Esophagus squamous epithelium (tissue), 5 donors: ENCODE data around the gene RHOV. TPM values are rescaled to one million over a fixed set of nuclear protein-coding genes. Genes with fewer than 3 reads are reported as not detected.
"Not testable (repeated sequence)": the region's sequence is repeated elsewhere in the genome, so short reads cannot be mapped to it uniquely, and the experiment has no call there.

Experiments
- DNase-seq: peaks from one replicate; lab custom pipeline; 2025; lab: John Stamatoyannopoulos, UW
- H3K27ac ChIP-seq, 4 donors: fragments of 200-600 bp; sonication (generic); one replicate each; pipeline ENCODE4 v1.5.1; 2016 to 2019; ENCODE audit warnings: mild to moderate bottlenecking in 1 of 4
- H3K27me3 ChIP-seq, 4 donors: fragments of 200-600 bp; sonication (generic); 1 replicate in 3 of 4; 2 replicates in 1 of 4; pipeline versions ENCODE4 v1.5.1 to v1.6.0; 2017 to 2021; ENCODE audit warnings: antibody characterized with exemption in 1 of 4
- H3K36me3 ChIP-seq, 3 donors: fragments of 200-600 bp; sonication (generic); one replicate each; pipeline ENCODE4 v1.5.1; 2016 to 2019
- H3K4me1 ChIP-seq, 3 donors: fragments of 200-600 bp; sonication (generic); one replicate each; pipeline ENCODE4 v1.5.1; 2017 to 2019
- H3K4me3 ChIP-seq, 4 donors: fragments of 200-600 bp; sonication (generic); 1 replicate in 3 of 4; 2 replicates in 1 of 4; pipeline ENCODE4 v1.5.1; 2016 to 2019; ENCODE audit warnings: mild to moderate bottlenecking in 2 of 4, moderate library complexity in 1 of 4
- H3K9me3 ChIP-seq, 3 donors: fragments of 200-600 bp; sonication (generic); one replicate each; pipeline ENCODE4 v1.5.1; 2016 to 2019
- CTCF ChIP-seq, 6 experiments: fragments of 450-650 bp in 4 of 6; fragments of 200-600 bp in 2 of 6; sonication (generic) in 2 of 6; IDR thresholded peaks; one replicate each; pipeline ENCODE4 v1.5.1; 2016 to 2019; ENCODE audit warnings: antibody characterized with exemption in 6 of 6, mild to moderate bottlenecking in 4 of 6, moderate library complexity in 4 of 6
- POLR2A ChIP-seq, 4 donors: fragments of 450-650 bp; IDR thresholded peaks; one replicate each; pipeline ENCODE4 v1.6.1; 2017; ENCODE audit warnings: antibody characterized with exemption in 4 of 4, mild to moderate bottlenecking in 4 of 4, moderate library complexity in 3 of 4
- WGBS, 2 donors: methylation state at CpG; one replicate each; pipeline ENCODE4 v1.1.5; 2018; 5-methylcytosine and 5-hydroxymethylcytosine counted together
- intact Hi-C: fragments of 100-400 bp; cut with DNase I; formaldehyde crosslinking; loops from one replicate; pipeline ENCODE4 v1.15.0; 2022
- total RNA-seq, 4 donors: library from RNA; depleted of rRNA; stranded (reverse); fragments of >200 nt; gene quantifications; one replicate each; pipeline ENCODE4 v1.1.0, GENCODE V29; 2016
- donor health status: DM: yes; HTN: yes; CAD: no.

RHOV gene
- total RNA-seq, 4 donors from 2014 or later = 94.0 to 146 (median 123) TPM

DNA sequence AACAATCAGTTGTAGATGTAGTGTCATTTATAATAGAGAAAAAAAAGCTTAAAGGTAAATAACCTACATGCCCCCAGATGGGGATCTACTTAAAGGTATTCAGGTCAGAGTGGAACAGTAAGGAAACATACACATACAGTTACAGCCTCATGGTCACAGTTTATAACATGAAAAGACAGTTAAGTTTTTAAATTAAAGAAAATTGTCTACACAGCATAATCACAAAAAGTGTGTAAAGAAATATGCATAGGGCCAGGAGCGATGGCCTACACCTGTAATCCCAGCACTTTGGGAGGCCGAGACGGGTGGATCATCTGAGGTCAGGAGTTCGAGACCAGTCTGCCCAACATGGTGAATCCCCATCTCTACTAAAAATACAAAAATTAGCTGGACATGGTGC, 6.8 kb downstream of the RHOV start:
- 87 to 96% methylated on average over 4 of the region's 4 CpGs for WGBS, 2 donors
- intact Hi-C loops = no loop called here
- DNase-seq = no peak
- Histone ChIP-seq H3K4me3 (no peak overlapping the region), H3K27me3 (no peaks in the 10 kb centered on the region), H3K27ac (peak overlapping the region in 3 of 4 donors; percentile 69 to 87 (median 83)), H3K4me1 (peaks cover 24 to 77% (median 26%) of the 10 kb centered on the region in 3 donors), H3K9me3 (no peaks in the 10 kb centered on the region), H3K36me3 (no peaks in the 10 kb centered on the region)
- TF ChIP-seq POLR2A (IDR thresholded peaks at IDR 0.05) = no peak

DNA sequence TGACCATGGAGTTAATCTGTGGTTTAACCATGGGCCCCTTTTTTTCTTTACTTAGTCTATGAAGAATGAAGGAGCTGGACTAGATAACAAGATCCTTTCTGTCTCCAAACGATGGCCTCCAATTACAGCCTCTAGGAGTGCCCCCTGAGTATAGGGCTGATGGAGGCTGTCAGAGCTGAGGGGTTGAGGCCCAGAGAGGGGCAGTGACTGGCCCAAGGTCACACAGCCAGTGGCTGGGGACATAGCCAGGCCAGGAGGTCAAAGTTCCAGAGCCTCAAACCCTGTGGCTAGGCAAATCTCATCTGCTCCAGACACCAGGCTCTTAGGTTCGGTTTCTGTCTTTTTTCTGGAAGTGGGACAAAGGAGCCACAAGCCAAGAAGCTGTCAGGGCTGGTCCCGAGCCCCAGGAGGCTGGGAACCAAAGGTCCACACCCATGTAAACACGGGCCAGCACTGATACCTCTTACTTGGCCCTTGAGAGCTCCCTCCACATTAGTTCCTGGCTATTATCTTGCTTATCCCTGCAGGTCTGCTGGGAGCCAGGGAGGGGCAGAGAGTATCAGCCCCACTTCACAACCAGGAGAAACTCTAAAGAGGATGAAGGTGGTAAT, 10.3 kb downstream of the RHOV start:
- Histone ChIP-seq H3K9me3 (no peaks in the 10 kb centered on the region), H3K4me1 (peaks cover 31 to 79% (median 37%) of the 10 kb centered on the region in 3 donors), H3K4me3 (no peak overlapping the region), H3K27ac (peak overlapping the region; percentile 79 to 87 (median 82)), H3K36me3 (no peaks in the 10 kb centered on the region), H3K27me3 (peaks cover 0 to 6% (median 0%) of the 10 kb centered on the region in 4 donors)
- WGBS, 2 donors = 27 to 67% methylated on average over 1 to 3 of the region's 4 CpGs
- intact Hi-C loops = no loop called here
- TF ChIP-seq CTCF (IDR thresholded peaks at IDR 0.05) = no peak
- no peak for TF ChIP-seq POLR2A (IDR thresholded peaks at IDR 0.05)
- DNase-seq = no peak

- H3K27ac ChIP-seq = peak overlapping the region; percentile 76 to 87 (median 81)
Observed at GRCh38 chr15:40861147-40861546, 12.9 kb downstream of the RHOV start.

DNA sequence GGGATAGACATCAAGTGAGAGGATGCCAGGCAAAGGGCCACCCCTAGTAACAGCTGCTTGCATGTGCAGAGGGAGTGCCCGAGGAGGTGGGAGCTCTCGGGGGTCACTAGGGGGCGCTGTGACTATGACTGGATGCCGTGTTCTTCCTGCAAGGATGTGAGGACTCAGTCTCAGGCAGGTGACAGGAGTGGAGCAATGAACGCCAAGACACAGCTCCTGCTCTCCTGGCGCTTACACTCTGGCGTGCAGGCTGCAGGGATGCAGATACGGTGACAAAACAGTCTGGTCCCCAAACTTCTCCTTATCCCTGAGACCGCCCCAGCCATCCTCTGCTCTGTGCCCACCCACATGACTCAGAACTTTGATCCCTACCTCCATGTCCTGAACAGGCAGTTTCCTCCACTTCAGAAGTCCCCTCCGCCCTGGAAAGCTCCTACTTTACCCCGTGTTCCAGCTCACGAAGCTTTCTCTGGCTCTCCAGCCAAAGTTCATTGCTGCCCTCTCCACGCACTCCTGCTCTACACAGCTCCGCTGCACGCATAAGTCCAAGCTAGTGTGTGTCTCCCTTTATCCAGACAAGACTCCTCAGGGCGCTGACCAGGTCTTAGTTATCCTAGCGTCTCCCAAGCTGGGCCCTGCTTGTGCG, 14.7 kb downstream of the RHOV start:
- Histone ChIP-seq H3K27ac (peak overlapping the region; percentile 45 to 86 (median 72)), H3K36me3 (peaks cover 0 to 31% (median 0%) of the 10 kb centered on the region in 3 donors), H3K4me3 (no peak overlapping the region), H3K9me3 (no peaks in the 10 kb centered on the region), H3K27me3 (peaks cover 0 to 10% (median 0%) of the 10 kb centered on the region in 4 donors), H3K4me1 (peaks cover 34 to 87% (median 34%) of the 10 kb centered on the region in 3 donors)
- no peak for DNase-seq
- 44 to 55% methylated on average over 9 to 13 of the region's 18 CpGs for WGBS, 2 donors
- TF ChIP-seq CTCF (IDR thresholded peaks at IDR 0.05) = peak; percentile 65 to 85 (median 82)
- TF ChIP-seq POLR2A (IDR thresholded peaks at IDR 0.05) = no peak
- intact Hi-C loops = loop anchor here (5.0 kb wide), 1 partner anchor 33 kb away; the partner anchor contains the start of gene VPS18

More at GRCh38 chr15:40861147-40861546, 12.9 kb downstream of the RHOV start:
- DNase-seq, intact Hi-C loops, H3K27me3 ChIP-seq, H3K9me3 ChIP-seq, H3K4me3 ChIP-seq: not testable (repeated sequence)
- 73 to 74% methylated on average over 4 of the region's 4 CpGs for WGBS, 2 donors
- Histone ChIP-seq H3K36me3 (peaks cover 0 to 13% (median 0%) of the 10 kb centered on the region in 3 donors), H3K4me1 (peaks cover 42 to 98% (median 44%) of the 10 kb centered on the region in 3 donors)

- H3K4me1 ChIP-seq = peaks cover 28 to 81% (median 31%) of the 10 kb centered on the region in 3 donors
- no peak for TF ChIP-seq POLR2A (IDR thresholded peaks at IDR 0.05)
- no peak for TF ChIP-seq CTCF (IDR thresholded peaks at IDR 0.05)
- WGBS, 2 donors = 61 to 70% methylated on average over 8 to 10 of the region's 10 CpGs
- intact Hi-C loops = loop anchor here (5.0 kb wide), 1 partner anchor 34 kb away; the partner anchor contains the start of gene VPS18
- H3K27me3 ChIP-seq = peaks cover 0 to 10% (median 0%) of the 10 kb centered on the region in 4 donors
- no peak for DNase-seq
- H3K27ac ChIP-seq = peak overlapping the region; percentile 45 to 86 (median 72)
- H3K9me3 ChIP-seq = no peaks in the 10 kb centered on the region
- no peak overlapping the region for H3K4me3 ChIP-seq
- peaks cover 0 to 37% (median 2%) of the 10 kb centered on the region in 3 donors for H3K36me3 ChIP-seq
Observed at GRCh38 chr15:40858706-40859105, 15.3 kb downstream of the RHOV start.
